ENCODE results near the gene FBLN7. TPM values are rescaled to one million over a fixed set of nuclear protein-coding genes. Genes with fewer than 3 reads are reported as not detected.

Gene FBLN7, protein sequence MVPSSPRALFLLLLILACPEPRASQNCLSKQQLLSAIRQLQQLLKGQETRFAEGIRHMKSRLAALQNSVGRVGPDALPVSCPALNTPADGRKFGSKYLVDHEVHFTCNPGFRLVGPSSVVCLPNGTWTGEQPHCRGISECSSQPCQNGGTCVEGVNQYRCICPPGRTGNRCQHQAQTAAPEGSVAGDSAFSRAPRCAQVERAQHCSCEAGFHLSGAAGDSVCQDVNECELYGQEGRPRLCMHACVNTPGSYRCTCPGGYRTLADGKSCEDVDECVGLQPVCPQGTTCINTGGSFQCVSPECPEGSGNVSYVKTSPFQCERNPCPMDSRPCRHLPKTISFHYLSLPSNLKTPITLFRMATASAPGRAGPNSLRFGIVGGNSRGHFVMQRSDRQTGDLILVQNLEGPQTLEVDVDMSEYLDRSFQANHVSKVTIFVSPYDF
- total RNA-seq (2013), result not detected
- polyA plus RNA-seq, result under 1 TPM in 1 of 3 donors, not detected in 2; 0.04 TPM
- polyA minus RNA-seq, result not detected in 2 replicates
- 0 to 6.7 (median 0) reads per million in 11 experiments for total RNA-seq

DNA sequence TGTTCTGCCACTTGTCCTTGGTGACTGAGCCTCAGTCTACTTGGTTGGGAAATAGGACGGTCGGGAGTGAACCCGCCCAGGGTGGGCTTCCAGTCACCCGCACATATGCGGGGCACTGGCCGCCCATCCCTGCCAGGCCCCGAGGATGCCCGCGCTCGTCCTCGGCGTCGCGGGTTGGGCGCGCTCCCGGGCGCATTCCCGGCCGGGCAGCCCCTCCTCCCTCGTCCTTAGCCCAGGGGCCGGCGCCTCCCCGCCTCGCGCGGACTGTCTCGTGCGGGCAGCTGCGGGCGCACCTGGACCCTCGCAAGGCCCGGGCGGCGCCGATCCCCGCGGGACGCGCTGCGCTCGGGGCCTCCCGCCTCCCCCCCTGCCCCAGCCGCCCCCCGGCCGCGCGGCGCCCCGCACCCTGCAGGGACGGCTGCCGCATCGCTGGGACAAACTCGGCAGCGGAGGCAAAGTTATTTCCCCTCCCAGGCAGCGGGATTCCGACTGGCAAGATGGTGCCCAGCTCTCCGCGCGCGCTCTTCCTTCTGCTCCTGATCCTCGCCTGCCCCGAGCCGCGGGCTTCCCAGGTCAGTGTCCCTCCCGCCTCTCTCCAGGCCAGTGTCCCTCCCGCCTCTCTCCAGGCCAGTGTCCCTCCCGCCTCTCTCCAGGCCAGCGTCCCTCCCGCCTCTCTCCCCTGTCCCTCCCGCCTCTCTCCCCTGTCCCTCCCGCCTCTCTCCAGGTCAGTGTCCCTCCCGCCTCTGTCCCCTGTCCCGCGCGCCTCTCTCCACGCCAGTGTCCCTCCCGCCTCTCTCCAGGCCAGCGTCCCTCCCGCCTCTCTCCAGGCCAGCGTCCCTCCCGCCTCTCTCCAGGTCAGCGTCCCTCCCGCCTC is at the start of gene FBLN7:
TSS of gene FBLN7 (plus strand) at position 227 of the 874 bp plus-strand sequence. CDS start at position 498, 271 bp downstream.
- WGBS (ENCODE audit: insufficient coverage), result under 1% methylated on average over 70 of the region's 84 CpGs
- Mint-ChIP-seq H3K9me3 (peaks cover 0 to 18% (median 7%) of the 10 kb centered on the region in 7 donors), H3K4me3 (peak within 1 kb of the TSS; percentile 69 to 85), H3K36me3 (peaks cover 0 to 11% of the 10 kb centered on the region in 2 donors), H3K4me1 (peaks cover 17% of the 10 kb centered on the region), H3K27ac (peak within 1 kb of the TSS in 3 of 7 donors; percentile 4 to 31 (median 18)), H3K27me3 (ENCODE audit: low read depth in 3 of 3) (peaks cover 55 to 57% (median 56%) of the 10 kb centered on the region in 3 donors)
- Histone ChIP-seq H4K20me1 (ENCODE audit: insufficient read depth, low read length) (no peaks in the 10 kb centered on the region), H3K36me3 (replicated peaks in 1 of 2; ENCODE audit: control insufficient read depth in 1 of 2, insufficient read depth in 2 of 2, low read length in 2 of 2) (no peaks in the 10 kb centered on the region), H3K27me3 (ENCODE audit: control insufficient read depth in 2 of 2, insufficient read depth in 2 of 2, low read length in 2 of 2) (peaks cover 24 to 41% of the 10 kb centered on the region in 2 donors), H3K9me3 (replicated peaks in 1 of 2; ENCODE audit: control insufficient read depth in 1 of 2, insufficient read depth in 1 of 2, low read length in 2 of 2) (peaks cover 5 to 11% of the 10 kb centered on the region in 2 donors), H3K9ac (ENCODE audit: insufficient read depth, low read length, poor library complexity, severe bottlenecking) (peak within 1 kb of the TSS; percentile 32), H3K79me2 (ENCODE audit: insufficient read depth, low read length) (no peaks in the 10 kb centered on the region), H3K27ac (ENCODE audit: low read depth in 1 of 2, low read length in 2 of 2) (no peak within 1 kb of the TSS), H3K4me1 (ENCODE audit: control insufficient read depth in 1 of 2, insufficient read depth in 2 of 2, low read length in 2 of 2) (peaks cover 5 to 9% of the 10 kb centered on the region in 2 donors), H3K4me3 (replicated peaks in 1 of 3; ENCODE audit: low read depth in 2 of 3, low read length in 3 of 3) (peak within 1 kb of the TSS; percentile 17 to 65 (median 25)), H2AFZ (ENCODE audit: insufficient read depth, low read depth, low read length, poor library complexity, severe bottlenecking) (no peak within 1 kb of the TSS), H3K4me2 (replicated peaks; ENCODE audit: extremely low read depth, low read length, poor library complexity, severe bottlenecking) (peak within 1 kb of the TSS; percentile 73)
- DNase-seq, result no peak
- TF ChIP-seq, protein P1, sequence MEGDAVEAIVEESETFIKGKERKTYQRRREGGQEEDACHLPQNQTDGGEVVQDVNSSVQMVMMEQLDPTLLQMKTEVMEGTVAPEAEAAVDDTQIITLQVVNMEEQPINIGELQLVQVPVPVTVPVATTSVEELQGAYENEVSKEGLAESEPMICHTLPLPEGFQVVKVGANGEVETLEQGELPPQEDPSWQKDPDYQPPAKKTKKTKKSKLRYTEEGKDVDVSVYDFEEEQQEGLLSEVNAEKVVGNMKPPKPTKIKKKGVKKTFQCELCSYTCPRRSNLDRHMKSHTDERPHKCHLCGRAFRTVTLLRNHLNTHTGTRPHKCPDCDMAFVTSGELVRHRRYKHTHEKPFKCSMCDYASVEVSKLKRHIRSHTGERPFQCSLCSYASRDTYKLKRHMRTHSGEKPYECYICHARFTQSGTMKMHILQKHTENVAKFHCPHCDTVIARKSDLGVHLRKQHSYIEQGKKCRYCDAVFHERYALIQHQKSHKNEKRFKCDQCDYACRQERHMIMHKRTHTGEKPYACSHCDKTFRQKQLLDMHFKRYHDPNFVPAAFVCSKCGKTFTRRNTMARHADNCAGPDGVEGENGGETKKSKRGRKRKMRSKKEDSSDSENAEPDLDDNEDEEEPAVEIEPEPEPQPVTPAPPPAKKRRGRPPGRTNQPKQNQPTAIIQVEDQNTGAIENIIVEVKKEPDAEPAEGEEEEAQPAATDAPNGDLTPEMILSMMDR (IDR thresholded peaks at IDR 0.05), result no peak
- intact Hi-C loops (cut with micrococcal nuclease), result no loop called here

DNA sequence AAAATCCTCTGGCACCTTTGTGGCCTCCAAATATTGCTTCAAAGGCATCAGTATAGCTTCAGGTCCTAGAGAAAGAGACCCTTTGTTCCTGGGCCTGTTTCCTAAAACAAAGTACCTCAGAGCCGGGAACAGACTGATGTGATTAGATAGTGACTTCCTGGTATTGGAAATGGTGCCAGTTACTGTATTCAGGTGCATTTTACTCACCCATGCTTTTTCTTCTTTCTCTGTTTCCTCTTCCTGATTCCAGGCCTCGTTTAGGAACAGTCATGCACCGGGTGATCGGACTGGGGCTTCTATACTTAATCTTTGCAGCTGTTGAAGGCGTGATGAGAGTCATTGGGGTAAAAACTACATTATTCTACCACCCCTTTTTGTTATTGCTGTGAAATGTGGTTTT is 48.8 kb upstream of the FBLN7 start:
- no peak overlapping the region for H3K27ac Mint-ChIP-seq
- Histone ChIP-seq H3K27me3 (ENCODE audit: control insufficient read depth in 2 of 2, insufficient read depth in 2 of 2, low read length in 2 of 2) (no peaks in the 10 kb centered on the region), H3K9me3 (replicated peaks in 1 of 2; ENCODE audit: control insufficient read depth in 1 of 2, insufficient read depth in 1 of 2, low read length in 2 of 2) (no peaks in the 10 kb centered on the region), H3K4me1 (ENCODE audit: control insufficient read depth in 1 of 2, insufficient read depth in 2 of 2, low read length in 2 of 2) (no peaks in the 10 kb centered on the region), H3K9ac (ENCODE audit: insufficient read depth, low read length, poor library complexity, severe bottlenecking) (no peak overlapping the region), H3K4me3 (replicated peaks in 1 of 3; ENCODE audit: low read depth in 2 of 3, low read length in 3 of 3) (no peak overlapping the region), H3K36me3 (replicated peaks in 1 of 2; ENCODE audit: control insufficient read depth in 1 of 2, insufficient read depth in 2 of 2, low read length in 2 of 2) (peaks cover 81 to 98% of the 10 kb centered on the region in 2 donors), H3K79me2 (ENCODE audit: insufficient read depth, low read length) (no peaks in the 10 kb centered on the region), H3K27ac (ENCODE audit: low read depth in 1 of 2, low read length in 2 of 2) (no peak overlapping the region), H2AFZ (ENCODE audit: insufficient read depth, low read depth, low read length, poor library complexity, severe bottlenecking) (no peak overlapping the region), H3K4me2 (replicated peaks; ENCODE audit: extremely low read depth, low read length, poor library complexity, severe bottlenecking) (no peak overlapping the region), H4K20me1 (ENCODE audit: insufficient read depth, low read length) (no peaks in the 10 kb centered on the region)
- intact Hi-C loops (cut with micrococcal nuclease), result no loop called here
- peaks cover 5% of the 10 kb centered on the region for H3K4me1 Mint-ChIP-seq
- H3K36me3 Mint-ChIP-seq, result peaks cover 79 to 89% of the 10 kb centered on the region in 2 donors
- H3K9me3 Mint-ChIP-seq, result no peaks in the 10 kb centered on the region
- TF ChIP-seq, protein P1 (IDR thresholded peaks at IDR 0.05), result no peak
- DNase-seq, result no peak
- H3K27me3 Mint-ChIP-seq (ENCODE audit: low read depth in 3 of 3), result no peaks in the 10 kb centered on the region
- no peak overlapping the region for H3K4me3 Mint-ChIP-seq
- WGBS (ENCODE audit: insufficient coverage), result no CpG with 5 or more reads among the region's 5 CpGs

All from CD14-positive monocyte (primary cell).